Left ventricle myocardium inferior (tissue), 1 donor: Measurements from ENCODE around the gene VAMP1. TPM values are rescaled to one million over a fixed set of nuclear protein-coding genes. Genes with fewer than 3 reads are reported as not detected.
"Not testable (repeated sequence)": the region's sequence is repeated elsewhere in the genome, so short reads cannot be mapped to it uniquely, and the experiment has no call there.

Experiments used
- DNase-seq: peaks from one replicate; pipeline ENCODE4 v3.0.0-alpha.2; 2020
- H3K27ac ChIP-seq: fragments of 200-600 bp; replicated peaks from 2 replicates; pipeline ENCODE4 v1.8.0; 2021
- H3K27me3 ChIP-seq: fragments of 200-600 bp; 2 replicates; pipeline ENCODE4 v1.8.0; 2021; ENCODE audit warnings: low read depth
- H3K36me3 ChIP-seq: fragments of 200-600 bp; 2 replicates; pipeline ENCODE4 v1.8.0; 2021
- H3K4me1 ChIP-seq: fragments of 200-600 bp; 2 replicates; pipeline ENCODE4 v1.8.0; 2021
- H3K4me3 ChIP-seq: fragments of 200-600 bp; 2 replicates; pipeline ENCODE4 v1.8.0; 2021; ENCODE audit warnings: mild to moderate bottlenecking, moderate library complexity
- H3K9me3 ChIP-seq: fragments of 200-600 bp; replicated peaks from 2 replicates; pipeline ENCODE4 v1.8.0; 2021
- intact Hi-C: fragments of 100-400 bp; cut with micrococcal nuclease; formaldehyde crosslinking; loops from one replicate; pipeline ENCODE4 v1.11.0; 2022
- total RNA-seq: library from RNA; stranded (reverse); fragmentation: NEBNext Ultra II Directional; extraction: Animal tissue kit (Norgen Biotek cat#: 25700); gene quantifications from one replicate; pipeline ENCODE4 v1.2.1, GENCODE V29; 2021
- TF ChIP-seq, protein P1 (sequence below): fragments of 200-600 bp; IDR thresholded peaks from 2 replicates; pipeline ENCODE4 v1.8.0; 2021; ENCODE audit warnings: antibody characterized with exemption, mild to moderate bottlenecking, borderline replicate concordance
- donor health status: DM: no; HTN: yes; CAD: no; lungs with severe emphysema.

The VAMP1 gene
- total RNA-seq, 1 donor from 2014 or later = 4.2 TPM

GRCh38 chr12:6432991-6433390 lies 37.5 kb downstream of the VAMP1 start:
- Histone ChIP-seq H3K9me3 (no peaks in the 10 kb centered on the region), H3K4me1 (peaks cover 14% of the 10 kb centered on the region), H3K36me3 (no peaks in the 10 kb centered on the region), H3K27ac (no peak overlapping the region), H3K27me3 (no peaks in the 10 kb centered on the region), H3K4me3 (no peak overlapping the region)
- intact Hi-C loops = no loop called here
- TF ChIP-seq, protein P1, sequence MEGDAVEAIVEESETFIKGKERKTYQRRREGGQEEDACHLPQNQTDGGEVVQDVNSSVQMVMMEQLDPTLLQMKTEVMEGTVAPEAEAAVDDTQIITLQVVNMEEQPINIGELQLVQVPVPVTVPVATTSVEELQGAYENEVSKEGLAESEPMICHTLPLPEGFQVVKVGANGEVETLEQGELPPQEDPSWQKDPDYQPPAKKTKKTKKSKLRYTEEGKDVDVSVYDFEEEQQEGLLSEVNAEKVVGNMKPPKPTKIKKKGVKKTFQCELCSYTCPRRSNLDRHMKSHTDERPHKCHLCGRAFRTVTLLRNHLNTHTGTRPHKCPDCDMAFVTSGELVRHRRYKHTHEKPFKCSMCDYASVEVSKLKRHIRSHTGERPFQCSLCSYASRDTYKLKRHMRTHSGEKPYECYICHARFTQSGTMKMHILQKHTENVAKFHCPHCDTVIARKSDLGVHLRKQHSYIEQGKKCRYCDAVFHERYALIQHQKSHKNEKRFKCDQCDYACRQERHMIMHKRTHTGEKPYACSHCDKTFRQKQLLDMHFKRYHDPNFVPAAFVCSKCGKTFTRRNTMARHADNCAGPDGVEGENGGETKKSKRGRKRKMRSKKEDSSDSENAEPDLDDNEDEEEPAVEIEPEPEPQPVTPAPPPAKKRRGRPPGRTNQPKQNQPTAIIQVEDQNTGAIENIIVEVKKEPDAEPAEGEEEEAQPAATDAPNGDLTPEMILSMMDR = no peak
- DNase-seq = no peak

- H3K9me3 ChIP-seq = no peaks in the 10 kb centered on the region
- peak; percentile 67 for DNase-seq
- intact Hi-C loops = no loop called here
- peaks cover 14% of the 10 kb centered on the region for H3K4me1 ChIP-seq
- no peaks in the 10 kb centered on the region for H3K36me3 ChIP-seq
- H3K4me3 ChIP-seq = peak overlapping the region; percentile 48
- peak overlapping the region; percentile 68 for H3K27ac ChIP-seq
- H3K27me3 ChIP-seq = no peaks in the 10 kb centered on the region
- TF ChIP-seq, protein P1 = no peak
Observed at GRCh38 chr12:6430124-6430989, 40.1 kb downstream of the VAMP1 start.

GRCh38 chr12:6428326-6428725 lies 42.2 kb downstream of the VAMP1 start:
- H3K36me3 ChIP-seq = no peaks in the 10 kb centered on the region
- no peaks in the 10 kb centered on the region for H3K9me3 ChIP-seq
- TF ChIP-seq, protein P1 = no peak
- no peak overlapping the region for H3K27ac ChIP-seq
- intact Hi-C loops = no loop called here
- H3K27me3 ChIP-seq = no peaks in the 10 kb centered on the region
- H3K4me3 ChIP-seq = no peak overlapping the region
- peaks cover 23% of the 10 kb centered on the region for H3K4me1 ChIP-seq
- no peak for DNase-seq

DNA sequence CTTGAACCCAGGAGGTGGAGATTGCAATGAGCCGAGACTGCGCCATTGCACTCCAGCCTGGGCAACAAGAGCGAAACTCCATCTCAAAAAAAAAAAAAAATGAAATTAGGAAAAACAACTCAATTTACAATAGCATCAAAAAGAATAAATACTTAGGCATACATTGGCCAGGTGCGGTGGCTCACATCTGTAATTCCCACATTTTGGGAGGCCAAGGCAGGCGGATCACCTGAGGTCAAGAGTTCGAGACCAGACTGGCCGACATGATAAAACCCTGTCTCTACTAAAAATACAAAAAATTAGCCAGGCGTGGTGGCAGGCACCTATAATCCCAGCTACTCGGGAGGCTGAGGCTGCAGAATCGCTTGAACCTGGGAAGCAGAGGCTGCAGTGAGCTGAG lies 42.7 kb downstream of the VAMP1 start:
- DNase-seq, H3K36me3 ChIP-seq, H3K27me3 ChIP-seq, H3K27ac ChIP-seq, intact Hi-C loops, H3K4me3 ChIP-seq, H3K9me3 ChIP-seq: not testable (repeated sequence)
- H3K4me1 ChIP-seq = peaks cover 23% of the 10 kb centered on the region

DNA sequence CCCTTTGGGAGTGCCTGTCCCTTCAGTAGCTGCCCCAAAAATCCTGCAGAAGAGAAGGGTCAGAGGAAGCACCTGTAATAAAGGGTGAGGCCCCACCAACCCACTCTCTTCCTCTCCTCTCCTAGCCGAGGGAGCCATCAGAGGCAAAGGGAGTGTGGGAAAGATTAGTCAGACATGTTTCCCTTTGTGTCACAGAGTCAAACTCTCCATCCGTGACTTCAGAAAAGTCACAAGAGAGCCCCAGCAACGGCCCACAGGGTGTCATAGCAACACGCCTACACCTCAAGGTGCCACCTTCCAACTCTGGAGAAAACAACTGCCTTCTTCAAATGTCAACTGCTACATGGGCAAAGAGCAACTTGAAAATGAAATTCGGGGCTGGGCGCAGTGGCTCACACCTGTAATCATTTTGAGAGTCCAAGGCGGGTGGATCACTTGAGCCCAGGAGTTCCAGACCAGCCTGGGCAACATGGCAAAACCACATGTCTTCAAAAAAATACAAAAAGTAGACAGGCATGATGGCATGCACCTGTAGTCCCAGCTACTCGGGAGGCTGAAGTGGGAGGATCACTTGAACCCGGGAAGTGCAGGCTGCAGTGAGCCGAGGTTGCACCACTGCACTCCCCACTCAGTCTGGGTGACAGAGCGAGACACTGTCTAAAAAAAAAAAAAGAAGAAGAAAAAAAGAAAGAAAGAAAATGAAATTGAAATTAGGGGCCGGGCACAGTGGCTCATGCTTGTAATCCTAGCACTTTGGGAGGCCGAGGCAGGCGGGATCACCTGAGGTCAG lies 43.4 kb downstream of the VAMP1 start:
- intact Hi-C loops = no loop called here
- no peak overlapping the region for H3K4me3 ChIP-seq
- H3K4me1 ChIP-seq = peaks cover 23% of the 10 kb centered on the region
- no peak overlapping the region for H3K27ac ChIP-seq
- H3K9me3 ChIP-seq = no peaks in the 10 kb centered on the region
- TF ChIP-seq, protein P1 = no peak
- no peaks in the 10 kb centered on the region for H3K36me3 ChIP-seq
- peaks cover 2% of the 10 kb centered on the region for H3K27me3 ChIP-seq
- DNase-seq = no peak
